GM12864 (cell line): ENCODE measurements around the gene AQP12A.
"Not testable (repeated sequence)": the region's sequence is repeated elsewhere in the genome, so short reads cannot be mapped to it uniquely, and the experiment has no call there.

Experiments
- DNase-seq: peaks from one replicate; pipeline ENCODE4 v3.0.0-alpha.2; 2011; ENCODE audit warnings: low read depth
- H3K4me3 ChIP-seq: 2 replicates; pipeline ENCODE4 v1.5.1; 2011; ENCODE audit warnings: mild to moderate bottlenecking, low read depth, low read length, control low read depth
- CTCF ChIP-seq: IDR thresholded peaks from 2 replicates; pipeline ENCODE4 v1.5.1; 2011; ENCODE audit warnings: low read depth, mild to moderate bottlenecking, moderate library complexity, low read length, control low read depth, inconsistent platforms; ENCODE audit errors: missing control alignments

The AQP12A gene

GRCh38 chr2:240688553-240688919 is 3.1 kb upstream of the AQP12A start:
- no peak overlapping the region for H3K4me3 ChIP-seq
- no peak for DNase-seq
- no peak for TF ChIP-seq CTCF

- H3K4me3 ChIP-seq: no peak overlapping the region
- no peak for DNase-seq
- no peak for TF ChIP-seq CTCF
Measured at GRCh38 chr2:240689975-240690374, 1.7 kb upstream of the AQP12A start.

GRCh38 chr2:240690421-240691074 is 1.1 kb upstream of the AQP12A start:
- H3K4me3 ChIP-seq, DNase-seq: not testable (repeated sequence)

GRCh38 chr2:240691075-240691427 is 615 bp upstream of the AQP12A start:
- not testable (repeated sequence) for DNase-seq, H3K4me3 ChIP-seq

- not testable (repeated sequence) for DNase-seq, H3K4me3 ChIP-seq
Measured at GRCh38 chr2:240692583-240693561, 1.2 kb downstream of the AQP12A start.

- H3K4me3 ChIP-seq, DNase-seq: not testable (repeated sequence)
Measured at GRCh38 chr2:240694304-240694703, 2.6 kb downstream of the AQP12A start.

- not testable (repeated sequence) for DNase-seq, H3K4me3 ChIP-seq
Measured at GRCh38 chr2:240695593-240695992, 3.9 kb downstream of the AQP12A start.

GRCh38 chr2:240696469-240696868 is 4.8 kb downstream of the AQP12A start:
- not testable (repeated sequence) for H3K4me3 ChIP-seq, DNase-seq

GRCh38 chr2:240698852-240699561 is 7.3 kb downstream of the AQP12A start:
- H3K4me3 ChIP-seq, DNase-seq: not testable (repeated sequence)

- not testable (repeated sequence) for DNase-seq, H3K4me3 ChIP-seq
Measured at GRCh38 chr2:240699835-240700234, 8.2 kb downstream of the AQP12A start.

- DNase-seq, H3K4me3 ChIP-seq: not testable (repeated sequence)
Measured at GRCh38 chr2:240700616-240701015, 8.9 kb downstream of the AQP12A start.
